DOHH2 (cell line): Measurements from ENCODE around the gene NFKBIZ.

Experiments
- CTCF ChIP-seq: fragments of 200-600 bp; sonication (generic); IDR thresholded peaks from one replicate; pipeline ENCODE4 v1.5.1; 2014; ENCODE audit warnings: antibody characterized with exemption, mild to moderate bottlenecking, low read depth, low read length; ENCODE audit not compliant: poor library complexity, severe bottlenecking
- EZH2phosphoT487 ChIP-seq: fragments of 200-600 bp; sonication (generic); IDR thresholded peaks from 2 replicates; pipeline ENCODE4 v1.6.1; 2017; ENCODE audit warnings: borderline replicate concordance, mild to moderate bottlenecking, antibody characterized with exemption, low read length, moderate library complexity, mixed read lengths

- TF ChIP-seq CTCF = no peak
- TF ChIP-seq EZH2phosphoT487 = no peak
Observed at GRCh38 chr3:101865751-101866509, 16.6 kb downstream of the NFKBIZ start.
